ENCODE data around the gene LHPP.

Gene LHPP

GRCh38 chr10:124521429-124521871 lies 59.8 kb downstream of the LHPP start:
- no peak for DNase-seq (ENCODE audit: low read depth in 2 of 2)

- no peak for DNase-seq (ENCODE audit: low read depth in 2 of 2)
Measured at GRCh38 chr10:124522131-124522932, 60.7 kb downstream of the LHPP start.

GRCh38 chr10:124522933-124523871 lies 61.6 kb downstream of the LHPP start:
- DNase-seq (ENCODE audit: low read depth in 2 of 2) = no peak

DNA sequence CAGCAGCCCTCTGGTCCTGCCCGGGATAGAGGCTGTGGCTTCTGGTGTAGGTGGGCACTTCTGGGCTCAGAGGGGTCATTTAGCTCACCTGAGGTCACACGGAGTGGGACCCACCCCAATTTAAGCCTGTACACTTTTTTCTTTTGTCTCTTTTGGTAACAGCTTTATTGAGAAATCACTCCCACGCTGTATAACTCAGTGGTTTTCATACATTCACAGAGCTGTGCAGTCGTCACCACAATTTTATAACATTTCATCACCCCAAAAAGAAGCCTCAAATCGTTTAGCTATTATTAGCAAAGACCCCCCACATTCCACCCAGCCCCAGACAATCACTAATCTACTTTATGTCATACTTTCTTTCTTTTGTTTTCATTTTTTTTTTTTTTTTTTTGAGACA lies 62.3 kb downstream of the LHPP start:
- DNase-seq (ENCODE audit: low read depth in 2 of 2) = no peak

DNA sequence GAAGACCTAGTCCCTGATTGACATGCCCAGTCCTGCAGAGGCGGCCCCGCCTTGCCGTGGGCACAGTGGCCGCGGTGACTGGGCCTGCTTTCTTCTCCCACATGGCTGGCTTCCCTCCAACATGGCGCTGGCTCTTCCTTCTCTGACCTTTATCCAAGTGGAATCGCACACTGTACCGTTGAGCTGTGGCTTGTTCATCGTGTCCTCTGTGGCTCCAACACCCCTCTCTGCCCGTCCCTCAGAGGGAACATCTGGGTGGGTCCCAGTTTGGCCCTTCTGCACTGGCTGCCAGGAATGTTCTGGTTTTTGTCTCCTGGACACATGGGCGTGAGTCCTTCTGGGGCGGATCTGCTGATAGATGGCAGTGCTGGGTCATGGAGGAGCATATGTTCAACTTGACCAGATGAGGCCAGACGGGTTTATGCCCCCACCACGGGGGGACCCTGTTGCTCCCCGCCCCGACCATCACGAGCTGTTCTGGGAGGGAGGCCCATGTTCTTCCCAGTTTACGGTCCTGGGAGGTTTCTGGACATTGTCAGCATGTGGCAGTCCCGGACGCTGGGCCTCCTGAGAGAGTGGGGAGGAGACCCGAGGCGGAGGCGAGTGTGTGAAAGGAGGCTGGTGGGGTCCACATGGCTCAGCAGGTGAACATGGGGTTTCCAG lies 63.5 kb downstream of the LHPP start:
- no peak for DNase-seq (ENCODE audit: low read depth in 2 of 2)

- no peak for DNase-seq (ENCODE audit: low read depth in 2 of 2)
Measured at GRCh38 chr10:124525751-124526600, 64.4 kb downstream of the LHPP start.

DNA sequence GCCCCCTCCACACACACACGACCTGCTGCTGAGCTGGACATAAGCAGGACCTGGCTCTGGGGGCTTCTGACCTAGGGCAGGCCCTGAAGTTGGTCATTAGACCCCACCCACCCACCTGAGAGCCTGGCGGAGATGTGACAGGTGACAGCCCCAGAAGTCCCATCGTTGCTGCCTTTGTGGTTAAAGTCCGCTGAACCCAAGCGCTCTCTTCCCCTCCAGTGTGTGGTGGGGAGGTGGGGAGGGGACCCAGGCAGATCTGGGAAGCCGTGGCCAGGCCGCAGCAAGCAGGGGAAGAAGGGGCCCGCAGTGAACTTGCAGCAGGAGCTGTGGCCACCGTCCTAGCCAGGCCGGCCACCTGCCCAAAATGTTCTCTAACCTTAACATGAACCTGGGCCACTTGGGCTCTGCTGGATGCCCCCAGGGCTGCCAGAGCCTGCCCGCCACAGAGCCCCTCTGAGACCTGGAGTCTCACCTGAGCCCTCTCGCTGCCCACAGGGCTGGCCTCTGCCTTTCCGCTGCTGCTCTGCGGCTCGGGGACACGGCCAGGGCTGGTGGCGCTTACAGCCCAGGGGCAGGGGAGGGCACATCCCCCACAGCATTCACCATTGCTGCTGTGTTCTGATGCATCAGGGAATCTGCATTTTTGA lies 65.1 kb downstream of the LHPP start:
- no peak for DNase-seq (ENCODE audit: low read depth in 2 of 2)

DNA sequence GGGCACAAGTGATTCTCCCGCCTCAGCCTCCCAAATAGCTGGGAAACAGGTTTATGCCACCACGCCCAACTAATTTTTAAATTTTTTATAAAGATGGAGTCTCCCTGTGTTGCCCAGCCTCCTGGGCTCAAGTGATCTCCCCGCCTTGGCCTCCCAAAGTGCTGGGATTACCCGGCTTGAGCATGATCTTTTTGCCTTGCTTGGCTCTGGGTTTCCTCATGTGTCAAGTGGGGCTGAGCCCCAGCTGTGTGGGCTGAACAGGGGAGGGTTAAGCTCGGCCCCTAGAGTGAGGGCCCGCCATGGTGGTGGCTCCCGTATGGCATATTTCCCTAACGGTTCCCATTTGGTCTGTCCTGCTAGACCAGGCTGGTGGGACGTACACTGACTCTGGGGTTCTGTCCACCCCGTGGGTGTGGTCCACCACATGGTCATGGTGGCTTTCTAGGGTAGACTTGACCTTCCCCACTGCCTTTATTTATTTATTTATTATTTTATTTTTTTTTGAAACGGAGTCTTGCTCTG lies 66.3 kb downstream of the LHPP start:
- no peak for DNase-seq (ENCODE audit: low read depth in 2 of 2)

DNA sequence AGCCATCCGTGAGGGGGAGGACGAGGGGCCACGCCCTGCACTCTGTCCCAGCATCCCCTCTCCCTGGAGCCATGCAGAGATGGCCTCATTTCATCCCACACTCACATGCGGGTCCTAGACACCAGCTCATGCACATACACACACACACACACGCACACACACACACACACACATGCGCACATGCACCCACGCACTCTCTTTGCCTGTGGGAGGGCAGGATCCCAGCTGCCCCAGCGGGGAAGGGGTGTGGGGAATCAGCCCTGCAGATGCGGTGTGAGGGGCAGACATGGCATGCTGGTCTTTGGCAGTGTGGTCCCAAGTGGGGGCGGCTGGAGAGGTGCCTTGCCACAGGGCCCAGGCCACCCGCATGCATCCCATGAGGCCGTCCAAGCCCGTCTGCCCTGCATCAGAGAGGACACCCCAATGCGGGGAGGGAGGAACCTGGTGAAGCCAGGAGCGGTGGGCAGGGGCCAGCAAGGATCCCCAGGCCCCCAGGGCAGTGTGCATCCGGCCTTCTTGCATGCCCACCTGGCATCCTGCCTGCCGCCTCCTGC lies 68.1 kb downstream of the LHPP start:
- no peak for DNase-seq (ENCODE audit: low read depth in 2 of 2)

DNA sequence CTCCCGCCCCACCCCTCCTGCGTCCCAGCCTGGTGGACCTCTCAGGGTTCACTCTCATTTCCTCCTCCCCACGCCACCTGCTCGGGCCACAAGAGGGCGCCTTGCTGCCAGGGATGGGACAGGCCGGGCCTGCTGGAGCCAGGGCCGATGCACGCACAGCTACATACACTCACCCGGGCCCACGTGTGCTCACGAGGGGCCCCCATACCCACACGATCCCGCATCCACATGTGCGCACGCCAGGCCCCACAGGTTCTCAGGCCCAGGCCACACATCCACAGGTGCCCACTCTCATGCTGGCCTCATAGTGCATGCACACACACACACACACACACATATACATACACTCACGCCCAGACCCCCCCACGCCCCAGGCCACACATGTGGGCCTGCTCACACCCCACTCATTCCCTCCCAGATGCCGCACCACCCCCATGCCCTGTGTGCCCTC lies 68.6 kb downstream of the LHPP start:
- DNase-seq (ENCODE audit: low read depth in 2 of 2) = peak; percentile 70 to 75

- DNase-seq (ENCODE audit: low read depth in 2 of 2) = no peak
Measured at GRCh38 chr10:124530816-124531215, 69.2 kb downstream of the LHPP start.

GRCh38 chr10:124532106-124532641 lies 70.6 kb downstream of the LHPP start:
- DNase-seq (ENCODE audit: low read depth in 2 of 2) = no peak

DNA sequence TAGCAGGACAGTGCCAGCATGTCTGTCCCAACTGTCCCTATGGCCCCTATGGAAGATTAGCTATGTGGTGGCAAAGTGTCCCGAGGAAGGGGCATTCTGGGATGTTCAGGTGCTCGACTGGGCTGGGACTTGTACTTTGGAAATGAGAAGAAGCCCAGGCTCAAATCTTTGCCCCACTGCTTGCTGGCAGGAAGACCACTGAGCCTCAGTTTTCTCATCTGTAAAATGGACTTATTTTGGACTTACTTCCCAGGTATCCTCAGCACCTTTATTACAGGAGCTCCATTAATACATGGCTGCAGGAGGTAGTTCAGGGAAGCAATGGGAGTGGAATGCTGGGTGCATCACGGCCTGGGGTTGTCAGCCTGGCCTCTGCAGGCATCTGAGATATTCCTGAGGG lies 71.2 kb downstream of the LHPP start:
- DNase-seq (ENCODE audit: low read depth in 2 of 2) = no peak

- DNase-seq (ENCODE audit: low read depth in 2 of 2) = no peak
Measured at GRCh38 chr10:124533266-124533665, 71.6 kb downstream of the LHPP start.

- DNase-seq (ENCODE audit: low read depth in 2 of 2) = no peak
Measured at GRCh38 chr10:124534231-124534798, 72.7 kb downstream of the LHPP start.

- no peak for DNase-seq (ENCODE audit: low read depth in 2 of 2)
Measured at GRCh38 chr10:124534826-124535601, 73.4 kb downstream of the LHPP start.

DNA sequence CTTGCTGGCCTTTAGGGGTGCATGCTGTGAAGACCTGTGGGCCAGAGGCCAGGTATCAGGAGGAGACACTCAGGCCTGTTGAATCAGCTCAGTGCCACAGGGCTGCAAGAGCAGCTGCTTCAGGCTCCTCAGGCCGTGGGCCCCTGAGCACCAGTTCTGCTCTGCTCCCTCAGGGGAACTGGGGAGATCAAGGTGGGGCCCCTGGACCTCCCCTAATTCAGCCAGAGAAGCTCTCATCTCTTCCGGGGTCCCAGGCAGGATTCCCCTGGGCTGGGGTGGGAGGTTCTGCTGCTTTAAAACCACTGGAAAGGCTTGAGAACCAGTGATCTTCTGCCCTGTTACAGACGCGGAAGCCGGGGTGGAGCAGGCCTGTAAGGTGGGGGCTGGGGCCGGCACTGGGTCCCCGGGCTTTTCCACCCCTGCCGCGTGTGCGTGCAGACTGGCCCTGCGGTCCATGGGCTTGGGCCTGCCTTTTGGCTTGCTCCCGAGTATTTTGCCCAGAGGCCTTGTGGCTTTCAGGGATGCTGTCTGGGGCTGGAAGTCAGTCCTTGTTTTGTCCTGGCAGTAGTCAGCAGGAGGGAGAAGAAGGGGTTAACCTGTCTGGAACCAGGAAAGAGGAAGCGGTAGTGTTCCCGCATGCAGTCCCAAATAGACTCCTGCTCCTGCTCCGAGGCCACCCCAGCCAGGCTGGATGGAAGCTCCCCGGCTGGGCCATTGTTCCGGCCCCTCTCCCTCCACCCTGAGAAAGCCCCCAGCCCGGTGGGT lies 74.3 kb downstream of the LHPP start:
- DNase-seq (ENCODE audit: low read depth in 2 of 2) = no peak

GRCh38 chr10:124536496-124537050 lies 75.0 kb downstream of the LHPP start:
- DNase-seq (ENCODE audit: low read depth in 2 of 2) = no peak

Data from stimulated activated CD8-positive, alpha-beta memory T cell treated with anti-CD3 and anti-CD28 coated beads, Interleukin-2, amount 100 ng/mL, for 1 hour (primary cell).